Keratinocyte (primary cell): ENCODE results near the gene ALPK1. TPM values are rescaled to one million over a fixed set of nuclear protein-coding genes. Genes with fewer than 3 reads are reported as not detected.

Experiments used
- DNase-seq: peaks from one replicate; pipeline ENCODE4 v3.0.0-alpha.2; 2011; ENCODE audit warnings: low read depth, missing footprints, low spot score
- FAIRE-seq: peaks from 2 replicates; lab custom pipeline; 2011; peaks lifted over from hg19 to GRCh38; lab: Jason Lieb, UNC
- H2AFZ ChIP-seq: 2 replicates; pipeline ENCODE4 v1.6.0; 2012; ENCODE audit warnings: low read length, control low read depth, inconsistent platforms; ENCODE audit not compliant: control insufficient read depth
- H3K27ac ChIP-seq: 2 replicates; pipeline ENCODE4 v1.5.1; 2011; ENCODE audit warnings: low read length; ENCODE audit not compliant: control insufficient read depth, insufficient read depth
- H3K27me3 ChIP-seq: 3 replicates; pipeline ENCODE4 v1.6.0; 2011; ENCODE audit warnings: low read length; ENCODE audit not compliant: control insufficient read depth, insufficient read depth; ENCODE audit errors: extremely low read depth
- H3K36me3 ChIP-seq, 2 experiments: 2 replicates in 1 of 2; 3 replicates in 1 of 2; pipeline ENCODE4 v1.5.1; 2011; ENCODE audit warnings: low read length in 2 of 2, mild to moderate bottlenecking in 1 of 2; ENCODE audit not compliant: control insufficient read depth in 2 of 2, insufficient read depth in 2 of 2; ENCODE audit errors: extremely low read depth in 1 of 2
- H3K4me1 ChIP-seq: 3 replicates; pipeline ENCODE4 v1.5.1; 2011; ENCODE audit warnings: low read length; ENCODE audit not compliant: control insufficient read depth, insufficient read depth; ENCODE audit errors: extremely low read depth
- H3K4me2 ChIP-seq: 3 replicates; pipeline ENCODE4 v1.6.0; 2011; ENCODE audit warnings: low read depth, low read length; ENCODE audit not compliant: control insufficient read depth, insufficient read depth; ENCODE audit errors: extremely low read depth
- H3K4me3 ChIP-seq, 3 experiments: fragments of 200-600 bp in 1 of 3; sonication (generic) in 1 of 3; 2 replicates in 2 of 3; 3 replicates in 1 of 3; pipeline ENCODE4 v1.5.1; 2011 to 2016; ENCODE audit warnings: low read length in 3 of 3, mild to moderate bottlenecking in 3 of 3, control low read depth in 2 of 3, inconsistent platforms in 1 of 3, low read depth in 1 of 3, mixed read lengths in 1 of 3, mixed run types in 1 of 3, moderate library complexity in 1 of 3; ENCODE audit not compliant: control insufficient read depth in 2 of 3, insufficient read depth in 2 of 3; ENCODE audit errors: extremely low read depth in 1 of 3
- H3K79me2 ChIP-seq: 2 replicates; pipeline ENCODE4 v1.6.0; 2012; ENCODE audit warnings: low read length; ENCODE audit not compliant: control insufficient read depth, insufficient read depth
- H3K9ac ChIP-seq: 3 replicates; pipeline ENCODE4 v1.6.0; 2011; ENCODE audit warnings: low read length; ENCODE audit not compliant: control insufficient read depth, insufficient read depth; ENCODE audit errors: extremely low read depth
- H3K9me1 ChIP-seq: 3 replicates; pipeline ENCODE4 v1.6.0; 2011; ENCODE audit warnings: low read length; ENCODE audit not compliant: control insufficient read depth, insufficient read depth; ENCODE audit errors: extremely low read depth
- H3K9me3 ChIP-seq: 2 replicates; pipeline ENCODE4 v1.5.1; 2012; ENCODE audit warnings: low read depth, low read length; ENCODE audit not compliant: control insufficient read depth
- H4K20me1 ChIP-seq: 3 replicates; pipeline ENCODE4 v1.6.0; 2011; ENCODE audit warnings: low read length; ENCODE audit not compliant: control insufficient read depth, insufficient read depth; ENCODE audit errors: extremely low read depth
- EZH2 ChIP-seq: IDR thresholded peaks from one replicate; pipeline ENCODE4 v1.6.1; 2012; ENCODE audit warnings: inconsistent platforms, mild to moderate bottlenecking, low read length, moderate library complexity
- dilution Hi-C: fragments of 300-500 bp; cut with MboI; formaldehyde crosslinking; loops from one replicate; pipeline ENCODE4 v1.7.0; 2020; ENCODE audit warnings: low sequenced_read_pairs; ENCODE audit not compliant: extremely low pct_ligation_motif_present
- polyA plus RNA-seq, 5 experiments: library from polyadenylated mRNA; depleted of rRNA in 3 of 5; stranded (reverse) in 3 of 5; stranded (forward) in 1 of 5; unstranded in 1 of 5; fragments of >200 nt; gene quantifications; 1 replicate in 1 of 5; 2 replicates in 3 of 5; 3 replicates in 1 of 5; pipeline versions ENCODE4 v1.2.1 to v1.2.3, GENCODE V29; 2011 to 2012; ENCODE audit warnings: missing spikeins in 2 of 5, low read depth in 1 of 5, low replicate concordance in 1 of 5
- TF ChIP-seq, protein P1 (sequence below), 3 experiments: IDR thresholded peaks in 1 of 3; conservative IDR thresholded peaks in 1 of 3; optimal IDR thresholded peaks in 1 of 3; 2 replicates in 2 of 3; 3 replicates in 1 of 3; pipeline versions ENCODE3 to v1.5.1; 2011; ENCODE audit warnings: low read length in 3 of 3, mild to moderate bottlenecking in 3 of 3, moderate library complexity in 2 of 3, control low read depth in 1 of 3, inconsistent platforms in 1 of 3; ENCODE audit not compliant: insufficient read depth in 2 of 3; ENCODE audit errors: extremely low read depth in 1 of 3

Gene ALPK1
- polyA plus RNA-seq, 1 donor (not counting 4 experiments of a cell fraction or from before 2014, with no cell fraction given): 5.5 TPM

DNA sequence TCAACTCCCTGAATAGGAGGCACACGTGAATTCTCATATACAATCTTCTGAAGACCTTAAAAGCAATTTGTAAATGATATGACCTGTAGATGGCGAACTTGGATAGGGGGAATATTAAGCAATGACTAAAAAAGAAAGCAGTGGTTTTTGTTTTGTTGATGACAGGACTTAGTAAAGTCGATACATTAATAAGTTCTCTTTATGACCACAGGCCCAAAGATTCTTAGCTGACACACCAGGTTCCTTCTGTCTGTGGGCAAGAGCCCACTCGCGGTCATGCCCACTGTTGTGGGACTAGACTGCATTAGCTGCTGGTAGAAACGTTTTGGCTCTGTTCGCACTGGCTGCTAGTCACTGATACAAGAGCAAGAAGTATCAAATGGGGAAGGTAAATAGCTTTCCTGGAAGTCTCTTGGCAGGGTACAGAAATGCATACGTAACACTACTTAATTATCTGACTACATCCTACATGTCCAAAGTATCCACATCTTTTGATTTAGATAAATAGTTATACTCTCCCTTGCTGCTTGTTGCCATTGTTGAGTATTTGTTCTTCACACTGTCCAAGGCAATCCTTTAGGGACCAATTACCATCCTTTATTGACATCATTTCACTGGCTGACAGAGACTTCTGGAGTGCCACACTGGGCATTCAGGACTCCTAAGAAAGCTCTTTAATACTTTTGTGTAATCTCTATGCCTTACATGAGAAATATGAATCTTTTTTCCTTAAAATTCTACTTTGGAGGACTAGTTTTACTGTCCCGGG lies 31.0 kb downstream of the ALPK1 start:
- H3K79me2 ChIP-seq: no peaks in the 10 kb centered on the region
- H3K36me3 ChIP-seq: no peaks in the 10 kb centered on the region
- FAIRE-seq (no peak), DNase-seq (peak; percentile 23)
- no peaks in the 10 kb centered on the region for H4K20me1 ChIP-seq
- no peaks in the 10 kb centered on the region for H3K4me1 ChIP-seq
- H3K4me2 ChIP-seq: no peak overlapping the region
- no peaks in the 10 kb centered on the region for H3K9me1 ChIP-seq
- H3K27ac ChIP-seq: no peak overlapping the region
- TF ChIP-seq, protein P1, sequence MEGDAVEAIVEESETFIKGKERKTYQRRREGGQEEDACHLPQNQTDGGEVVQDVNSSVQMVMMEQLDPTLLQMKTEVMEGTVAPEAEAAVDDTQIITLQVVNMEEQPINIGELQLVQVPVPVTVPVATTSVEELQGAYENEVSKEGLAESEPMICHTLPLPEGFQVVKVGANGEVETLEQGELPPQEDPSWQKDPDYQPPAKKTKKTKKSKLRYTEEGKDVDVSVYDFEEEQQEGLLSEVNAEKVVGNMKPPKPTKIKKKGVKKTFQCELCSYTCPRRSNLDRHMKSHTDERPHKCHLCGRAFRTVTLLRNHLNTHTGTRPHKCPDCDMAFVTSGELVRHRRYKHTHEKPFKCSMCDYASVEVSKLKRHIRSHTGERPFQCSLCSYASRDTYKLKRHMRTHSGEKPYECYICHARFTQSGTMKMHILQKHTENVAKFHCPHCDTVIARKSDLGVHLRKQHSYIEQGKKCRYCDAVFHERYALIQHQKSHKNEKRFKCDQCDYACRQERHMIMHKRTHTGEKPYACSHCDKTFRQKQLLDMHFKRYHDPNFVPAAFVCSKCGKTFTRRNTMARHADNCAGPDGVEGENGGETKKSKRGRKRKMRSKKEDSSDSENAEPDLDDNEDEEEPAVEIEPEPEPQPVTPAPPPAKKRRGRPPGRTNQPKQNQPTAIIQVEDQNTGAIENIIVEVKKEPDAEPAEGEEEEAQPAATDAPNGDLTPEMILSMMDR (optimal IDR thresholded peaks at IDR 0.05 in 1 of 3, IDR thresholded peaks at IDR 0.05 in 1 of 3, conservative IDR thresholded peaks at IDR 0.05 in 1 of 3; ENCODE audit: extremely low read depth in 1 of 3, insufficient read depth in 2 of 3, low read length in 3 of 3): peak in 2 of 3 experiments; percentile 37 to 46
- TF ChIP-seq EZH2: no peak
- dilution Hi-C loops: no loop called here
- H3K27me3 ChIP-seq: no peaks in the 10 kb centered on the region
- no peaks in the 10 kb centered on the region for H3K9me3 ChIP-seq
- H3K4me3 ChIP-seq: no peak overlapping the region
- H3K9ac ChIP-seq: no peak overlapping the region
- H2AFZ ChIP-seq: no peak overlapping the region

DNA sequence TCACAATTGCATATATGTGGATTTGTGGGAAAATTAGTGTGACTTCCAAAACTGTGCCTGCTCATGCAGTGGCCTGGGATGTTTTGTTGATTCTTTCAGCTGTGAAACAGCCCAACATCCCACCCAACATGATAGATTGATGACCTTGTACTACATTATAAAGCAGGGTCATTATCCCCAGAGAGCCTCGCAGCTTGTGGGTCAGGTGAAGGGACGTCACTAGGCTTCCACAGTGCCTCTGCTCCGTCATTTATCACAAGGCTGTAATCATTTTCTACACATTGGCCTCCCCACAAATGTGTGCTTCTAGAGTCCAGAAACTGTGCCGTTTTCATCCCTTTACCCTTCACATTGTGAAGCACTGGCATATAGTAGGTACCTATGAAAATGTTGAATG lies 31.6 kb downstream of the ALPK1 start:
- DNase-seq (no peak), FAIRE-seq (no peak)
- no peak overlapping the region for H3K4me3 ChIP-seq
- H2AFZ ChIP-seq: no peak overlapping the region
- no peak overlapping the region for H3K9ac ChIP-seq
- H4K20me1 ChIP-seq: no peaks in the 10 kb centered on the region
- no peaks in the 10 kb centered on the region for H3K36me3 ChIP-seq
- H3K79me2 ChIP-seq: no peaks in the 10 kb centered on the region
- H3K9me1 ChIP-seq: no peaks in the 10 kb centered on the region
- no peak overlapping the region for H3K27ac ChIP-seq
- dilution Hi-C loops: no loop called here
- no peak overlapping the region for H3K4me2 ChIP-seq
- no peaks in the 10 kb centered on the region for H3K9me3 ChIP-seq
- H3K4me1 ChIP-seq: no peaks in the 10 kb centered on the region
- no peaks in the 10 kb centered on the region for H3K27me3 ChIP-seq
- no peak for TF ChIP-seq EZH2
- TF ChIP-seq, protein P1 (optimal IDR thresholded peaks at IDR 0.05 in 1 of 3, IDR thresholded peaks at IDR 0.05 in 1 of 3, conservative IDR thresholded peaks at IDR 0.05 in 1 of 3; ENCODE audit: extremely low read depth in 1 of 3, insufficient read depth in 2 of 3, low read length in 3 of 3): no peak
